GM12864 (cell line): ENCODE results near the gene MMP28.
A peak's percentile ranks its signal among the peaks of the same experiment; 100 is the strongest.

Experiments used
- DNase-seq: peaks from one replicate; pipeline ENCODE4 v3.0.0-alpha.2; 2011; ENCODE audit warnings: low read depth
- H3K4me3 ChIP-seq: 2 replicates; pipeline ENCODE4 v1.5.1; 2011; ENCODE audit warnings: mild to moderate bottlenecking, low read depth, low read length, control low read depth
- CTCF ChIP-seq: IDR thresholded peaks from 2 replicates; pipeline ENCODE4 v1.5.1; 2011; ENCODE audit warnings: low read depth, mild to moderate bottlenecking, moderate library complexity, low read length, control low read depth, inconsistent platforms; ENCODE audit errors: missing control alignments

The MMP28 gene

GRCh38 chr17:35808962-35809854 lies 13.8 kb upstream of the MMP28 start, which contains the start of gene TAF15:
TSS of gene TAF15 (plus strand) at chr17:35809484. CDS start at chr17:35809570, 86 bp downstream.
- DNase-seq, result peak; percentile 99
- TF ChIP-seq CTCF, result peak; percentile 78
- peak within 1 kb of the TSS; percentile 64 for H3K4me3 ChIP-seq

- H3K4me3 ChIP-seq, result peak overlapping the region; percentile 64
- no peak for DNase-seq
- no peak for TF ChIP-seq CTCF
Observed at GRCh38 chr17:35808240-35808961, 13.0 kb upstream of the MMP28 start.

GRCh38 chr17:35807371-35808144 lies 12.1 kb upstream of the MMP28 start:
- no peak for DNase-seq
- no peak for TF ChIP-seq CTCF
- H3K4me3 ChIP-seq, result no peak overlapping the region

GRCh38 chr17:35804658-35805192 lies 9.3 kb upstream of the MMP28 start:
- no peak overlapping the region for H3K4me3 ChIP-seq
- peak; percentile 76 for DNase-seq
- TF ChIP-seq CTCF, result peak; percentile 90

GRCh38 chr17:35801583-35802224 lies 6.3 kb upstream of the MMP28 start:
- no peak for TF ChIP-seq CTCF
- no peak for DNase-seq
- no peak overlapping the region for H3K4me3 ChIP-seq

GRCh38 chr17:35799942-35800341 lies 4.5 kb upstream of the MMP28 start:
- no peak for DNase-seq
- TF ChIP-seq CTCF, result no peak

More at GRCh38 chr17:35799942-35800341, 4.5 kb upstream of the MMP28 start:
- H3K4me3 ChIP-seq, result no peak overlapping the region
